K562 (cell line): ENCODE data around the gene CTSK. TPM values are rescaled to one million over a fixed set of nuclear protein-coding genes. Genes with fewer than 3 reads are reported as not detected.

ENCODE experiments used
- CBX1 ChIP-seq: sonication (generic); IDR thresholded peaks from 2 replicates; pipeline ENCODE4 v1.6.1; 2016; ENCODE audit warnings: antibody characterized with exemption, low read depth, mild to moderate bottlenecking
- CEBPB ChIP-seq: fragments of 450-650 bp; IDR thresholded peaks from 2 replicates; pipeline ENCODE4 v1.6.1; 2016; ENCODE audit warnings: missing genetic modification characterization, missing compliant biosample characterization
- ETS2 ChIP-seq: IDR thresholded peaks from 2 replicates; pipeline ENCODE4 v1.6.1; 2016; ENCODE audit warnings: borderline replicate concordance, missing genetic modification characterization, mild to moderate bottlenecking, moderate library complexity, missing compliant biosample characterization; ENCODE audit not compliant: poor library complexity, severe bottlenecking
- FOXK2 ChIP-seq, 2 experiments: fragments of 450-650 bp; IDR thresholded peaks in 1 of 2; conservative IDR thresholded peaks in 1 of 2; 2 replicates each; pipeline ENCODE4 v1.6.1; 2016; ENCODE audit warnings: low read depth in 2 of 2, mild to moderate bottlenecking in 1 of 2
- JUN ChIP-seq, 2 experiments: sonication (generic) in 1 of 2; formaldehyde crosslinking in 1 of 2; IDR thresholded peaks; 2 replicates each; pipeline versions ENCODE4 v1.6.1 to v1.8.0; 2012 to 2022; ENCODE audit warnings: borderline replicate concordance in 2 of 2, mild to moderate bottlenecking in 2 of 2, improper control_type of control experiment in 1 of 2, low read depth in 1 of 2, low read length in 1 of 2, missing genetic modification reagents in 1 of 2
- RAD21 ChIP-seq, 2 experiments: fragments of 250-450 bp in 1 of 2; fragments of 450-650 bp in 1 of 2; sonication (Bioruptor Pico) in 1 of 2; formaldehyde crosslinking in 1 of 2; IDR thresholded peaks in 1 of 2; conservative IDR thresholded peaks in 1 of 2; 2 replicates each; pipeline versions ENCODE4 v1.4.0 to v1.8.0; 2020 to 2022; ENCODE audit warnings: mild to moderate bottlenecking in 2 of 2, moderate library complexity in 1 of 2
- REST ChIP-seq, 2 experiments: fragments of 450-650 bp; formaldehyde crosslinking in 1 of 2; IDR thresholded peaks; 2 replicates each; pipeline versions ENCODE4 v1.4.0 to v1.6.1; 2014 to 2020; ENCODE audit warnings: mild to moderate bottlenecking in 2 of 2, borderline replicate concordance in 1 of 2, low read depth in 1 of 2
- STAG1 ChIP-seq: sonication (generic); formaldehyde crosslinking; IDR thresholded peaks from 2 replicates; pipeline ENCODE4 v1.5.0; 2020; ENCODE audit warnings: missing genetic modification reagents, borderline replicate concordance
- SUPT5H ChIP-seq: fragments of 450-650 bp; IDR thresholded peaks from 2 replicates; pipeline ENCODE4 v1.6.1; 2016
- ZFP36 ChIP-seq: fragments of 150-350 bp; IDR thresholded peaks from 2 replicates; pipeline ENCODE4 v1.6.1; 2018; ENCODE audit warnings: low read length, low read depth; ENCODE audit not compliant: partially characterized antibody
- ZNF197 ChIP-seq: fragments of 200-800 bp; sonication (Bioruptor generic); IDR thresholded peaks from 2 replicates; pipeline ENCODE4 v1.6.1; 2016; ENCODE audit warnings: low read depth, missing genetic modification characterization, missing compliant biosample characterization
- polyA plus RNA-seq, 8 experiments: library from polyadenylated mRNA; depleted of rRNA in 4 of 8; stranded (reverse) in 5 of 8; unstranded in 3 of 8; fragments of >200 nt; fragmentation: Nextera tagmentation in 2 of 8; fragmentation: Illumina TruSeq in 1 of 8; extraction: Ambion mirVana in 2 of 8; extraction: Trizol in 1 of 8; gene quantifications; 2 replicates each; pipeline versions ENCODE4 v1.2.1 to v1.2.3, GENCODE V29; 2011 to 2014; ENCODE audit warnings: inconsistent platforms in 1 of 8, missing spikeins in 1 of 8
- total RNA-seq, 7 experiments: library from RNA; depleted of rRNA in 6 of 7; stranded (reverse); fragments of >200 nt in 6 of 7; fragmentation: Illumina TruSeq in 2 of 7; extraction: Trizol in 2 of 7; gene quantifications; 2 replicates each; pipeline versions ENCODE4 v1.2.1 to v1.2.3, GENCODE V29; 2011 to 2021; ENCODE audit warnings: low replicate concordance in 1 of 7
- TF ChIP-seq, protein P1 (sequence below): fragments of 250-450 bp; sonication (Bioruptor Pico); IDR thresholded peaks from 2 replicates; pipeline ENCODE4 v1.4.0; 2020; ENCODE audit warnings: mild to moderate bottlenecking
- TF ChIP-seq, protein P2 (sequence below): sonication (generic); formaldehyde crosslinking; IDR thresholded peaks from 2 replicates; pipeline ENCODE4 v1.8.1; 2023; ENCODE audit warnings: mild to moderate bottlenecking, missing genetic modification reagents

Gene CTSK
- total and polyA plus RNA-seq, 9 of the 15 experiments (the other 6 are each of a cell fraction or from before 2014, with no cell fraction given), result 0.84 to 2.5 (median 1.3) TPM

DNA sequence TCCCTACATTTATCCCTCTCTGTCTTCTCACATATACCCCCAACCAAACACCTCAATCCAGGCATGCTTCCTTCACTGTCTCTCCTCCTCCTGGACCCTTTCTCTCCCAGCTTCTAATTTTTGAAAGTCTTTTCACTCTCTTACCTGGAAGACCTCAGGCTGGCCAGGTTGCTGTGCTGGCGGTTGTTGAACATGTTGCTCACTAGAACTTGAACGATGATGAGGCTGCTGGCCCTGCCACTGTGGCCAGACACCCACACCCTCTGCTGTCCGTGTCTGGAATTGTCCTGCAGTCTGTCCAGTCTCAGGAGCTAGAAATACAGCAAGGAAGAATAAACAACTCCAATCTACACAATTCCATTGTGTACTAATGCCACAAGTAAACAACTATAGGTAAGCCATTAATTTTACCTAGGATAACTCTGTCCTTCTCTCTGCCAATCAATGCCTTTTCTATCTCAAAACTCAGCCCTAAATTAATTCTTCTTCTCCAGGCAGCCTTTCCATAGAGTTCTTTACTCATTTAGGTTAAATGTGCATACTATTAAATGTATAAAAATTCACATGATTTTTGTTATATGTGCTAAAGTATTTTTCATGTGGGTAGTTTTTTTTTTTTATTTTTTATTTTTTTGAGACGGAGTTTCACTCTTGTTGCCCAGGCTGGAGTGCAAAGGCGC, 5.1 kb upstream of the CTSK start (continued):
- TF ChIP-seq JUN (IDR thresholded peaks at IDR 0.05; ENCODE audit: borderline replicate concordance, low read depth, low read length) (no peak), JUN (CRISPR knock-in tag; IDR thresholded peaks at IDR 0.05; ENCODE audit: borderline replicate concordance) (no peak), RAD21 (CRISPR knock-in tag; conservative IDR thresholded peaks at IDR 0.05 in 1 of 2, IDR thresholded peaks at IDR 0.05 in 1 of 2) (peak; percentile 85 to 95), ZFP36 (no peak), CBX1 (no peak), CEBPB (tag) (no peak), ETS2 (tag) (no peak), STAG1 (peak; percentile 77; the same call in 1 of the 2 replicates), ZNF197 (no peak), FOXK2 (conservative IDR thresholded peaks at IDR 0.05 in 1 of 2, IDR thresholded peaks at IDR 0.05 in 1 of 2; ENCODE audit: low read depth in 2 of 2) (0 out of 4 replicates have a peak, but pooled peaks of 1 of the 2 experiments have one; percentile 23), SUPT5H (no peak), REST (IDR thresholded peaks at IDR 0.05; ENCODE audit: borderline replicate concordance) (peak; percentile 90), REST (CRISPR knock-in tag; IDR thresholded peaks at IDR 0.05; ENCODE audit: low read depth) (no peak)
- TF ChIP-seq, protein P1, sequence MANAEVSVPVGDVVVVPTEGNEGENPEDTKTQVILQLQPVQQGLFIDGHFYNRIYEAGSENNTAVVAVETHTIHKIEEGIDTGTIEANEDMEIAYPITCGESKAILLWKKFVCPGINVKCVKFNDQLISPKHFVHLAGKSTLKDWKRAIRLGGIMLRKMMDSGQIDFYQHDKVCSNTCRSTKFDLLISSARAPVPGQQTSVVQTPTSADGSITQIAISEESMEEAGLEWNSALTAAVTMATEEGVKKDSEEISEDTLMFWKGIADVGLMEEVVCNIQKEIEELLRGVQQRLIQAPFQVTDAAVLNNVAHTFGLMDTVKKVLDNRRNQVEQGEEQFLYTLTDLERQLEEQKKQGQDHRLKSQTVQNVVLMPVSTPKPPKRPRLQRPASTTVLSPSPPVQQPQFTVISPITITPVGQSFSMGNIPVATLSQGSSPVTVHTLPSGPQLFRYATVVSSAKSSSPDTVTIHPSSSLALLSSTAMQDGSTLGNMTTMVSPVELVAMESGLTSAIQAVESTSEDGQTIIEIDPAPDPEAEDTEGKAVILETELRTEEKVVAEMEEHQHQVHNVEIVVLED (CRISPR knock-in tag), result no peak
- TF ChIP-seq, protein P2, sequence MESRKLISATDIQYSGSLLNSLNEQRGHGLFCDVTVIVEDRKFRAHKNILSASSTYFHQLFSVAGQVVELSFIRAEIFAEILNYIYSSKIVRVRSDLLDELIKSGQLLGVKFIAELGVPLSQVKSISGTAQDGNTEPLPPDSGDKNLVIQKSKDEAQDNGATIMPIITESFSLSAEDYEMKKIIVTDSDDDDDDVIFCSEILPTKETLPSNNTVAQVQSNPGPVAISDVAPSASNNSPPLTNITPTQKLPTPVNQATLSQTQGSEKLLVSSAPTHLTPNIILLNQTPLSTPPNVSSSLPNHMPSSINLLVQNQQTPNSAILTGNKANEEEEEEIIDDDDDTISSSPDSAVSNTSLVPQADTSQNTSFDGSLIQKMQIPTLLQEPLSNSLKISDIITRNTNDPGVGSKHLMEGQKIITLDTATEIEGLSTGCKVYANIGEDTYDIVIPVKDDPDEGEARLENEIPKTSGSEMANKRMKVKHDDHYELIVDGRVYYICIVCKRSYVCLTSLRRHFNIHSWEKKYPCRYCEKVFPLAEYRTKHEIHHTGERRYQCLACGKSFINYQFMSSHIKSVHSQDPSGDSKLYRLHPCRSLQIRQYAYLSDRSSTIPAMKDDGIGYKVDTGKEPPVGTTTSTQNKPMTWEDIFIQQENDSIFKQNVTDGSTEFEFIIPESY (CRISPR knock-in tag), result peak; percentile 68
